CD4-positive, alpha-beta memory T cell (primary cell): ENCODE measurements around the gene LILRB2. TPM values are rescaled to one million over a fixed set of nuclear protein-coding genes. Genes with fewer than 3 reads are reported as not detected.
"Not testable (repeated sequence)": the region's sequence is repeated elsewhere in the genome, so short reads cannot be mapped to it uniquely, and the experiment has no call there.

Source experiments
- CTCF ChIA-PET: fragments of 350-600 bp; sonication (Branson Sonifier 250); formaldehyde crosslinking; loops from one replicate; lab custom pipeline; 2021; ENCODE audit warnings: inconsistent platforms; ENCODE audit not compliant: partially characterized antibody; lab: Charles Lee
- POLR2A ChIA-PET: fragments of 350-600 bp; sonication (Branson Sonifier 250); formaldehyde crosslinking; loops from one replicate; lab custom pipeline; 2021; ENCODE audit not compliant: partially characterized antibody; lab: Charles Lee
- DNase-seq, 5 donors: peaks; one replicate each; pipeline versions ENCODE4 v3.0.0 to v3.0.0-alpha.2; 2020 to 2022; ENCODE audit warnings: mixed read lengths in 1 of 5
- H3K27ac ChIP-seq: one replicate; pipeline ENCODE4 v1.7.0; 2013; ENCODE audit warnings: low read depth, low read length
- H3K27me3 ChIP-seq: 2 replicates; pipeline ENCODE4 v1.7.0; 2013; ENCODE audit warnings: mild to moderate bottlenecking, low read length, moderate library complexity; ENCODE audit not compliant: insufficient read depth
- H3K36me3 ChIP-seq: 2 replicates; pipeline ENCODE4 v1.7.0; 2013; ENCODE audit warnings: mild to moderate bottlenecking, low read length, moderate library complexity; ENCODE audit not compliant: insufficient read depth
- H3K4me1 ChIP-seq: 2 replicates; pipeline ENCODE4 v1.7.0; 2013; ENCODE audit warnings: mild to moderate bottlenecking, low read length, moderate library complexity; ENCODE audit not compliant: insufficient read depth
- H3K4me3 ChIP-seq, 2 donors: one replicate each; pipeline ENCODE4 v1.7.0; 2013; ENCODE audit warnings: low read length in 2 of 2, mild to moderate bottlenecking in 1 of 2
- H3K9me3 ChIP-seq, 2 donors: one replicate each; pipeline ENCODE4 v1.7.0; 2013; ENCODE audit warnings: low read length in 2 of 2, control low read depth in 1 of 2; ENCODE audit not compliant: control insufficient read depth in 1 of 2
- H3K27ac Mint-ChIP-seq, 7 donors: one replicate each; pipeline ENCODE4 v1.8.0; 2020 to 2021; ENCODE audit warnings: mixed read lengths in 7 of 7, mild to moderate bottlenecking in 6 of 7, inconsistent platforms in 3 of 7, moderate library complexity in 3 of 7
- H3K27me3 Mint-ChIP-seq, 2 donors: one replicate each; pipeline ENCODE4 v1.8.0; 2020 to 2021; ENCODE audit warnings: mixed read lengths in 2 of 2
- H3K36me3 Mint-ChIP-seq, 2 donors: one replicate each; pipeline ENCODE4 v1.8.0; 2020 to 2021; ENCODE audit warnings: mixed read lengths in 2 of 2, inconsistent platforms in 1 of 2, mild to moderate bottlenecking in 1 of 2
- H3K4me1 Mint-ChIP-seq, 4 donors: one replicate each; pipeline ENCODE4 v1.8.0; 2020 to 2021; ENCODE audit warnings: mixed read lengths in 4 of 4, mild to moderate bottlenecking in 1 of 4
- H3K4me3 Mint-ChIP-seq, 8 donors: one replicate each; pipeline ENCODE4 v1.8.0; 2020 to 2021; ENCODE audit warnings: mixed read lengths in 8 of 8, mild to moderate bottlenecking in 7 of 8, moderate library complexity in 6 of 8, inconsistent platforms in 3 of 8
- H3K9me3 Mint-ChIP-seq, 8 donors: one replicate each; pipeline ENCODE4 v1.8.0; 2020 to 2021; ENCODE audit warnings: mixed read lengths in 8 of 8, mild to moderate bottlenecking in 5 of 8, inconsistent platforms in 3 of 8, moderate library complexity in 1 of 8
- intact Hi-C: fragments of 100-400 bp; cut with micrococcal nuclease; formaldehyde crosslinking; loops from one replicate; pipeline ENCODE4 v1.15.1; 2023
- polyA plus RNA-seq, 2 donors: library from polyadenylated mRNA; unstranded; fragments of 300-500 nt; fragmentation: Illumina TruSeq; gene quantifications; one replicate each; pipeline ENCODE4 v1.2.3, GENCODE V29; 2021
- total RNA-seq, 2 experiments: library from RNA; stranded (reverse); gene quantifications; one replicate each; pipeline ENCODE4 v1.2.3, GENCODE V29; 2021

The LILRB2 gene
- total and polyA plus RNA-seq, 4 experiments from 2014 or later, result 0.58 to 1.2 TPM; not detected in 2

- CTCF ChIA-PET, H3K4me1 ChIP-seq, intact Hi-C loops, DNase-seq, H3K27me3 ChIP-seq, H3K27ac ChIP-seq, H3K9me3 ChIP-seq, H3K4me3 ChIP-seq, H3K36me3 ChIP-seq, POLR2A ChIA-PET, H3K4me3 Mint-ChIP-seq, H3K36me3 Mint-ChIP-seq, H3K9me3 Mint-ChIP-seq, H3K27ac Mint-ChIP-seq: not testable (repeated sequence)
- Mint-ChIP-seq H3K27me3 (peaks cover 11 to 33% of the 10 kb centered on the region in 2 donors), H3K4me1 (peaks cover 4 to 13% (median 5%) of the 10 kb centered on the region in 4 donors)
Measured at GRCh38 chr19:54289160-54289559, 8.2 kb upstream of the LILRB2 start.

GRCh38 chr19:54287456-54287855 is 6.5 kb upstream of the LILRB2 start:
- ChIA-PET POLR2A (no interaction called here), CTCF (no interaction called here)
- Mint-ChIP-seq H3K4me1 (peaks cover 0 to 5% (median under 1%) of the 10 kb centered on the region in 4 donors), H3K9me3 (no peaks in the 10 kb centered on the region), H3K27ac (no peak overlapping the region), H3K36me3 (no peaks in the 10 kb centered on the region), H3K4me3 (no peak overlapping the region), H3K27me3 (peaks cover 5 to 34% of the 10 kb centered on the region in 2 donors)
- H3K9me3 ChIP-seq, result no peaks in the 10 kb centered on the region
- H3K36me3 ChIP-seq, result no peaks in the 10 kb centered on the region
- no peak overlapping the region for H3K27ac ChIP-seq
- intact Hi-C loops, result no loop called here
- no peak for DNase-seq
- H3K4me1 ChIP-seq, result no peaks in the 10 kb centered on the region
- no peak overlapping the region for H3K4me3 ChIP-seq
- no peaks in the 10 kb centered on the region for H3K27me3 ChIP-seq

GRCh38 chr19:54286283-54286682 is 5.4 kb upstream of the LILRB2 start:
- H3K27me3 ChIP-seq, H3K27ac Mint-ChIP-seq, H3K4me3 ChIP-seq, H3K27ac ChIP-seq, CTCF ChIA-PET, H3K4me3 Mint-ChIP-seq, POLR2A ChIA-PET, H3K9me3 ChIP-seq, intact Hi-C loops, H3K4me1 ChIP-seq, DNase-seq, H3K9me3 Mint-ChIP-seq, H3K36me3 ChIP-seq, H3K4me1 Mint-ChIP-seq, H3K36me3 Mint-ChIP-seq: not testable (repeated sequence)
- H3K27me3 Mint-ChIP-seq, result peaks cover 14 to 40% of the 10 kb centered on the region in 2 donors

GRCh38 chr19:54285427-54286056 is 4.6 kb upstream of the LILRB2 start:
- H3K4me3 Mint-ChIP-seq, result not testable (repeated sequence)

GRCh38 chr19:54282686-54283470 is 2.0 kb upstream of the LILRB2 start:
- no peak overlapping the region for H3K27ac ChIP-seq

More at GRCh38 chr19:54285427-54286056, 4.6 kb upstream of the LILRB2 start:
- H3K36me3 ChIP-seq, H3K27ac ChIP-seq, H3K27me3 ChIP-seq, intact Hi-C loops, H3K27ac Mint-ChIP-seq, H3K9me3 Mint-ChIP-seq, POLR2A ChIA-PET, H3K4me1 Mint-ChIP-seq, H3K36me3 Mint-ChIP-seq, DNase-seq, H3K4me3 ChIP-seq, H3K4me1 ChIP-seq, CTCF ChIA-PET, H3K9me3 ChIP-seq: not testable (repeated sequence)
- peaks cover 17 to 44% of the 10 kb centered on the region in 2 donors for H3K27me3 Mint-ChIP-seq

GRCh38 chr19:54281729-54282075 is 792 bp upstream of the LILRB2 start:
- H3K9me3 ChIP-seq, H3K9me3 Mint-ChIP-seq, H3K4me3 Mint-ChIP-seq, intact Hi-C loops, DNase-seq, POLR2A ChIA-PET, H3K27me3 ChIP-seq, H3K36me3 ChIP-seq, H3K4me3 ChIP-seq, H3K4me1 Mint-ChIP-seq, H3K27ac Mint-ChIP-seq, H3K27ac ChIP-seq, CTCF ChIA-PET, H3K36me3 Mint-ChIP-seq, H3K4me1 ChIP-seq: not testable (repeated sequence)
- H3K27me3 Mint-ChIP-seq, result peaks cover 26 to 37% of the 10 kb centered on the region in 2 donors

More at GRCh38 chr19:54282686-54283470, 2.0 kb upstream of the LILRB2 start:
- Mint-ChIP-seq H3K27me3 (peaks cover 27 to 43% of the 10 kb centered on the region in 2 donors), H3K9me3 (no peaks in the 10 kb centered on the region), H3K4me3 (no peak overlapping the region), H3K36me3 (no peaks in the 10 kb centered on the region), H3K4me1 (no peaks in the 10 kb centered on the region), H3K27ac (no peak overlapping the region)
- intact Hi-C loops, result no loop called here
- Histone ChIP-seq H3K36me3 (no peaks in the 10 kb centered on the region), H3K4me1 (no peaks in the 10 kb centered on the region), H3K4me3 (no peak overlapping the region), H3K27me3 (no peaks in the 10 kb centered on the region), H3K9me3 (no peaks in the 10 kb centered on the region)
- DNase-seq, result no peak
- CTCF ChIA-PET, result no interaction called here
- POLR2A ChIA-PET, result no interaction called here

GRCh38 chr19:54280441-54280840 is 469 bp downstream of the LILRB2 start:
- H3K36me3 ChIP-seq, H3K27ac ChIP-seq, intact Hi-C loops, POLR2A ChIA-PET, H3K27me3 ChIP-seq, CTCF ChIA-PET, H3K4me1 Mint-ChIP-seq, H3K27ac Mint-ChIP-seq, H3K4me3 ChIP-seq, H3K36me3 Mint-ChIP-seq, H3K9me3 Mint-ChIP-seq, H3K9me3 ChIP-seq, H3K4me3 Mint-ChIP-seq, H3K4me1 ChIP-seq, DNase-seq: not testable (repeated sequence)
- peaks cover 27 to 37% of the 10 kb centered on the region in 2 donors for H3K27me3 Mint-ChIP-seq
